ENCODE measurements around the gene TMEM151A. TPM values are rescaled to one million over a fixed set of nuclear protein-coding genes. Genes with fewer than 3 reads are reported as not detected.

TMEM151A gene
- total RNA-seq, 2 experiments from 2014 or later, result 0.11 to 0.14 TPM

DNA sequence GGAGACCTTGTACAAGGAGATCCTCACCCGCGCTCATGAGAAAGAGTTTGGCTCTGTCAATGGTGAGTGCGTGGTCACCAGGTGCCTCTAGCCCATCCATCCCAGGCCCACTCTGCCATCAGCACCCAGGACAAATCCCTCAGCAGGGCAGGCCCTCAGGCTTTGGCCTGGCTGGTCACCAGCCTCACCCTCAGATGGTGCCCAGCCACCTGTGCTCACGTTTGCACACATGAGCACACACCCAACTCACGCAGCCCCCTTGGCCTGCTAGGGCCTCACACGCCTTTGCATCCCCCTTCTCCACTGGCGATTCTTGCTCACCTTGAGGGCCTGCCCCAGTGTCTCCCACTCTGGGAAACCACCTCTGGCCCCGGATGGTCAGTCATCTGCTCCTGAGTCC lies 27.3 kb upstream of the TMEM151A start:
- Mint-ChIP-seq H3K27me3 (no peaks in the 10 kb centered on the region), H3K4me3 (peak overlapping the region; percentile 62), H3K36me3 (ENCODE audit: low read depth) (peaks cover 51% of the 10 kb centered on the region), H3K9me3 (no peaks in the 10 kb centered on the region), H3K4me1 (ENCODE audit: low read depth) (peaks cover 27% of the 10 kb centered on the region), H3K27ac (no peak overlapping the region)
- no peak overlapping the region for H3K27ac ChIP-seq (ENCODE audit: low read depth in 1 of 2, low read length in 2 of 2)
- TF ChIP-seq, protein P1, sequence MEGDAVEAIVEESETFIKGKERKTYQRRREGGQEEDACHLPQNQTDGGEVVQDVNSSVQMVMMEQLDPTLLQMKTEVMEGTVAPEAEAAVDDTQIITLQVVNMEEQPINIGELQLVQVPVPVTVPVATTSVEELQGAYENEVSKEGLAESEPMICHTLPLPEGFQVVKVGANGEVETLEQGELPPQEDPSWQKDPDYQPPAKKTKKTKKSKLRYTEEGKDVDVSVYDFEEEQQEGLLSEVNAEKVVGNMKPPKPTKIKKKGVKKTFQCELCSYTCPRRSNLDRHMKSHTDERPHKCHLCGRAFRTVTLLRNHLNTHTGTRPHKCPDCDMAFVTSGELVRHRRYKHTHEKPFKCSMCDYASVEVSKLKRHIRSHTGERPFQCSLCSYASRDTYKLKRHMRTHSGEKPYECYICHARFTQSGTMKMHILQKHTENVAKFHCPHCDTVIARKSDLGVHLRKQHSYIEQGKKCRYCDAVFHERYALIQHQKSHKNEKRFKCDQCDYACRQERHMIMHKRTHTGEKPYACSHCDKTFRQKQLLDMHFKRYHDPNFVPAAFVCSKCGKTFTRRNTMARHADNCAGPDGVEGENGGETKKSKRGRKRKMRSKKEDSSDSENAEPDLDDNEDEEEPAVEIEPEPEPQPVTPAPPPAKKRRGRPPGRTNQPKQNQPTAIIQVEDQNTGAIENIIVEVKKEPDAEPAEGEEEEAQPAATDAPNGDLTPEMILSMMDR (IDR thresholded peaks at IDR 0.05), result no peak
- no peak for ATAC-seq (ENCODE audit: poor library complexity)
- no peaks in the 10 kb centered on the region for H3K27me3 ChIP-seq (ENCODE audit: control insufficient read depth in 1 of 2, insufficient read depth in 2 of 2, low read length in 2 of 2)
- CTCF ChIA-PET, result interaction anchor here (1.0 to 5.6 kb wide), 2 partner anchors 17 to 42 kb away, joined by 3 to 36 read pairs; no protein-coding TSS in a partner anchor
- no peak for DNase-seq
- H3K4me1 ChIP-seq (ENCODE audit: insufficient read depth, low read length), result peaks cover 24% of the 10 kb centered on the region
- intact Hi-C loops (cut with DNase I, micrococcal nuclease), result loop anchor here in 1 of 2 experiments (10.0 kb wide), 1 partner anchor 550 kb away; the partner anchor contains the start of gene KAT5
- POLR2A ChIA-PET, result no interaction called here
- H3K36me3 ChIP-seq (ENCODE audit: insufficient read depth, low read length), result peaks cover 51% of the 10 kb centered on the region
- no peak overlapping the region for H3K4me3 ChIP-seq (ENCODE audit: low read length)
- no peaks in the 10 kb centered on the region for H3K9me3 ChIP-seq (ENCODE audit: control insufficient read depth in 1 of 2, insufficient read depth in 1 of 2, low read length in 2 of 2)

DNA sequence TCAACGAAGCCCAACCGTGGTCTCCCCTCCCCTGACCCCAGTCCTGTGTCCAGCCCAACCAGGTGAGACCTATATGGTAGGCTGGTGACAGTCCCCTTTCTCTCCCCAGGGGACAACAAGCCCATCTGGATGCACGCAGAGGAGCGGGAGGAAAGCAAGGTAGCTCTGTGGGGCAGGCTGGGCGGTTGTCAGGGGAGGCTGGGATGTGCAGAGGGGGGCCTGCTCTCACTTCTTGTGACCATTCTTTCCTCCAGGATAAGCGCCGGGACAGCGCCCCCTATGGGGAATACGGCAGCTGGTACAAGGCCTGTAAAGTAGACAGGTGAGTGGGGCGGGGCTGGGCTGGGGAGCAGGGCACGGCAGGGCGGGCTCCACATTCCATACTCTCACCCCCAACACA lies 26.8 kb upstream of the TMEM151A start:
- Histone ChIP-seq H3K9me3 (ENCODE audit: control insufficient read depth in 1 of 2, insufficient read depth in 1 of 2, low read length in 2 of 2) (no peaks in the 10 kb centered on the region), H3K27me3 (ENCODE audit: control insufficient read depth in 1 of 2, insufficient read depth in 2 of 2, low read length in 2 of 2) (no peaks in the 10 kb centered on the region), H3K4me1 (ENCODE audit: insufficient read depth, low read length) (peaks cover 28% of the 10 kb centered on the region), H3K36me3 (ENCODE audit: insufficient read depth, low read length) (peaks cover 47% of the 10 kb centered on the region), H3K27ac (ENCODE audit: low read depth in 1 of 2, low read length in 2 of 2) (no peak overlapping the region), H3K4me3 (ENCODE audit: low read length) (no peak overlapping the region)
- Mint-ChIP-seq H3K9me3 (no peaks in the 10 kb centered on the region), H3K27ac (no peak overlapping the region), H3K4me1 (ENCODE audit: low read depth) (peaks cover 30% of the 10 kb centered on the region), H3K27me3 (no peaks in the 10 kb centered on the region), H3K36me3 (ENCODE audit: low read depth) (peaks cover 50% of the 10 kb centered on the region), H3K4me3 (peak overlapping the region; percentile 62)
- ATAC-seq (ENCODE audit: poor library complexity) (no peak), DNase-seq (peak in 4 of 14 experiments; percentile 31 to 69 (median 52))
- intact Hi-C loops (cut with DNase I, micrococcal nuclease), result loop anchor here in 1 of 2 experiments (5.0 to 10.0 kb wide), 2 partner anchors 213 to 550 kb away; partner anchors contain the start of genes KAT5 and SF3B2
- TF ChIP-seq, protein P1 (IDR thresholded peaks at IDR 0.05), result no peak
- ChIA-PET CTCF (interaction anchor here (0.7 to 5.6 kb wide), 3 partner anchors 17 to 43 kb away, joined by 3 to 36 read pairs (median 4); no protein-coding TSS in a partner anchor), POLR2A (no interaction called here)

DNA sequence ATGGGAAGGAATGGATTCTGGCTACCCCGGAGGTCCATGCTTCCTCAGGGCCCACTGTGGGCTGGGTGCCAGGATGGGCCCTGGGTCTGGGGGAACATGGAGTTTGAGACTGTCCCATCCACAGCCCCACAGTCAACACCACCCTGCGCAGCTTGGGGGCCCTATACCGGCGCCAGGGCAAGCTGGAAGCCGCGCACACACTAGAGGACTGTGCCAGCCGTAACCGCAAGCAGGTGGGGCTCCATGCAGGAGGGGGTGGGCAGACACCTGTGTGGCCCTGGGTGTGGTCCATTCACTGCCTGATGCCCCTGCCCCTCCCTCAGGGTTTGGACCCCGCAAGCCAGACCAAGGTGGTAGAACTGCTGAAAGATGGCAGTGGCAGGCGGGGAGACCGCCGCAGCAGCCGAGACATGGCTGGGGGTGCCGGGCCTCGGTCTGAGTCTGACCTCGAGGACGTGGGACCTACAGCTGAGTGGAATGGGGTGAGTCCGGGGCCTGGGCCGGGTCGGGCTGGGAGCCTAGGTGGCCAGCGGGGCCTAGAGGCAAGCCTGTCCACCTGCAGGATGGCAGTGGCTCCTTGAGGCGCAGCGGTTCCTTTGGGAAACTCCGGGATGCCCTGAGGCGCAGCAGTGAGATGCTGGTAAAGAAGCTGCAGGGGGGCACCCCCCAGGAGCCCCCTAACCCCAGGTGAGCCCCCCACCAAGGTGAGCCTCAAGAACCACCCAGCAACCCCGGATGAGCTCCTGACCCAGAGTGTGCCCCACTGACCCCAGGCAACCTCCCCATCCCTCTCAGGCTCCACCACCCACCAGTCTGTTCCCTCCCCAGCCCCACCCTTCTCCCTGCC lies 25.9 kb upstream of the TMEM151A start:
- ChIA-PET POLR2A (no interaction called here), CTCF (interaction anchor here (0.7 to 5.6 kb wide), 3 partner anchors 16 to 44 kb away, joined by 3 to 36 read pairs (median 4); no protein-coding TSS in a partner anchor)
- H3K9me3 ChIP-seq (ENCODE audit: control insufficient read depth in 1 of 2, insufficient read depth in 1 of 2, low read length in 2 of 2), result no peaks in the 10 kb centered on the region
- H3K4me3 ChIP-seq (ENCODE audit: low read length), result no peak overlapping the region
- TF ChIP-seq, protein P1 (IDR thresholded peaks at IDR 0.05), result no peak
- H3K36me3 ChIP-seq (ENCODE audit: insufficient read depth, low read length), result peaks cover 46% of the 10 kb centered on the region
- no peak overlapping the region for H3K27ac ChIP-seq (ENCODE audit: low read depth in 1 of 2, low read length in 2 of 2)
- DNase-seq (peak in 1 of 14 experiments; percentile 50), ATAC-seq (ENCODE audit: poor library complexity) (no peak)
- intact Hi-C loops (cut with DNase I, micrococcal nuclease), result loop anchor here in 1 of 2 experiments (5.0 to 10.0 kb wide), 2 partner anchors 213 to 551 kb away; partner anchors contain the start of genes KAT5 and SF3B2
- no peaks in the 10 kb centered on the region for H3K27me3 ChIP-seq (ENCODE audit: control insufficient read depth in 1 of 2, insufficient read depth in 2 of 2, low read length in 2 of 2)
- Mint-ChIP-seq H3K4me3 (no peak overlapping the region), H3K4me1 (ENCODE audit: low read depth) (peaks cover 38% of the 10 kb centered on the region), H3K9me3 (no peaks in the 10 kb centered on the region), H3K27me3 (no peaks in the 10 kb centered on the region), H3K36me3 (ENCODE audit: low read depth) (peaks cover 50% of the 10 kb centered on the region), H3K27ac (no peak overlapping the region)
- H3K4me1 ChIP-seq (ENCODE audit: insufficient read depth, low read length), result peaks cover 37% of the 10 kb centered on the region
